A673 (cell line): ENCODE data around the gene RIT2.

Source experiments
- EZH2 ChIP-seq: fragments of 200-600 bp; sonication (generic); IDR thresholded peaks from 2 replicates; pipeline ENCODE4 v1.6.1; 2017; ENCODE audit warnings: borderline replicate concordance, low read depth, mild to moderate bottlenecking, mixed read lengths, antibody characterized with exemption, low read length; ENCODE audit not compliant: poor library complexity, severe bottlenecking
- TF ChIP-seq, protein P1 (sequence below): fragments of 300-800, 200-600 bp; sonication (generic); conservative IDR thresholded peaks from 2 replicates; pipeline ENCODE4 v1.5.1; 2017; ENCODE audit warnings: low read depth, mild to moderate bottlenecking, antibody characterized with exemption, low read length, moderate library complexity, mixed read lengths

DNA sequence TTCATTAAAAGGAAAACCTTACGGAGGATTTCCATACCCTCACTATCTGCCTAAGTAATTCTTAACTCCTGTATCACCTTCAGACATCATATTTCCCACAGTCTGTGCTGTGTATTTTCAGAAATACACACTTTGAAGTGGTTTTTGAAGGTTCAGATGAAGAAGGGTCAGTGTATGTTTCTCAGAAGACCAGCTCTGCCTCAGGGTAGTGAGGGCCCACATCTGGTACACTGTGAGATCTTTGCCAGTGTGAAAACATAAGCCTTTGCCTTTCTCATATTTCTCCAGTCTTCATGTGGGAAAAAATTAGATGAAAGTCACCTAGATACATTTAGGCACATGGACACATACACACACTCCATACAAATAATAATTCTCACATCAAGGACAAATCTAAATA, 408.4 kb downstream of the RIT2 start:
- TF ChIP-seq, protein P1, sequence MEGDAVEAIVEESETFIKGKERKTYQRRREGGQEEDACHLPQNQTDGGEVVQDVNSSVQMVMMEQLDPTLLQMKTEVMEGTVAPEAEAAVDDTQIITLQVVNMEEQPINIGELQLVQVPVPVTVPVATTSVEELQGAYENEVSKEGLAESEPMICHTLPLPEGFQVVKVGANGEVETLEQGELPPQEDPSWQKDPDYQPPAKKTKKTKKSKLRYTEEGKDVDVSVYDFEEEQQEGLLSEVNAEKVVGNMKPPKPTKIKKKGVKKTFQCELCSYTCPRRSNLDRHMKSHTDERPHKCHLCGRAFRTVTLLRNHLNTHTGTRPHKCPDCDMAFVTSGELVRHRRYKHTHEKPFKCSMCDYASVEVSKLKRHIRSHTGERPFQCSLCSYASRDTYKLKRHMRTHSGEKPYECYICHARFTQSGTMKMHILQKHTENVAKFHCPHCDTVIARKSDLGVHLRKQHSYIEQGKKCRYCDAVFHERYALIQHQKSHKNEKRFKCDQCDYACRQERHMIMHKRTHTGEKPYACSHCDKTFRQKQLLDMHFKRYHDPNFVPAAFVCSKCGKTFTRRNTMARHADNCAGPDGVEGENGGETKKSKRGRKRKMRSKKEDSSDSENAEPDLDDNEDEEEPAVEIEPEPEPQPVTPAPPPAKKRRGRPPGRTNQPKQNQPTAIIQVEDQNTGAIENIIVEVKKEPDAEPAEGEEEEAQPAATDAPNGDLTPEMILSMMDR: no peak
- TF ChIP-seq EZH2: no peak
